ENCODE data around the gene FMNL3.

Gene FMNL3

GRCh38 chr12:49667325-49668090, 39.7 kb downstream of the FMNL3 start:
- FAIRE-seq = no peak

GRCh38 chr12:49666176-49666575, 41.0 kb downstream of the FMNL3 start:
- TF ChIP-seq POLR2A (IDR thresholded peaks at IDR 0.05; ENCODE audit: low read depth, low read length) = no peak
- TF ChIP-seq POLR2AphosphoS5 (IDR thresholded peaks at IDR 0.05; ENCODE audit: low read depth, low read length) = no peak
- TF ChIP-seq TAF1 (IDR thresholded peaks at IDR 0.05; ENCODE audit: borderline replicate concordance, low read depth, low read length) = no peak
- no peak for FAIRE-seq
- DNase-seq (ENCODE audit: insufficient read length) = no peak

More at GRCh38 chr12:49667325-49668090, 39.7 kb downstream of the FMNL3 start:
- no peak for TF ChIP-seq TAF1 (IDR thresholded peaks at IDR 0.05; ENCODE audit: borderline replicate concordance, low read depth, low read length)
- no peak for TF ChIP-seq POLR2A (IDR thresholded peaks at IDR 0.05; ENCODE audit: low read depth, low read length)
- no peak for DNase-seq (ENCODE audit: insufficient read length)

- FAIRE-seq = no peak
Observed at GRCh38 chr12:49665384-49665783, 41.8 kb downstream of the FMNL3 start.

GRCh38 chr12:49664591-49665239, 42.5 kb downstream of the FMNL3 start:
- TF ChIP-seq POLR2AphosphoS5 (IDR thresholded peaks at IDR 0.05; ENCODE audit: low read depth, low read length) (0 out of 2 replicates have a peak, but pooled peaks have one; percentile 19), POLR2A (IDR thresholded peaks at IDR 0.05; ENCODE audit: low read depth, low read length) (no peak; the same call in 1 of the 2 replicates), TAF1 (IDR thresholded peaks at IDR 0.05; ENCODE audit: borderline replicate concordance, low read depth, low read length) (no peak)
- FAIRE-seq (peak; percentile 58), DNase-seq (ENCODE audit: insufficient read length) (no peak)

More at GRCh38 chr12:49665384-49665783, 41.8 kb downstream of the FMNL3 start:
- DNase-seq (ENCODE audit: insufficient read length) = no peak
- TF ChIP-seq POLR2AphosphoS5 (IDR thresholded peaks at IDR 0.05; ENCODE audit: low read depth, low read length) = no peak

GRCh38 chr12:49664167-49664566, 43.0 kb downstream of the FMNL3 start:
- FAIRE-seq = no peak
- TF ChIP-seq POLR2A (IDR thresholded peaks at IDR 0.05; ENCODE audit: low read depth, low read length) = no peak
- no peak for DNase-seq (ENCODE audit: insufficient read length)

GRCh38 chr12:49662998-49663843, 44.0 kb downstream of the FMNL3 start:
- FAIRE-seq (peak; percentile 94), DNase-seq (ENCODE audit: insufficient read length) (peak; percentile 82)
- TF ChIP-seq POLR2AphosphoS5 (IDR thresholded peaks at IDR 0.05; ENCODE audit: low read depth, low read length) (peak; percentile 87), POLR2A (IDR thresholded peaks at IDR 0.05; ENCODE audit: low read depth, low read length) (peak; percentile 84), TAF1 (IDR thresholded peaks at IDR 0.05; ENCODE audit: borderline replicate concordance, low read depth, low read length) (0 out of 2 replicates have a peak, but pooled peaks have one; percentile 16)

GRCh38 chr12:49661746-49662145, 45.5 kb downstream of the FMNL3 start:
- FAIRE-seq (no peak), DNase-seq (ENCODE audit: insufficient read length) (no peak)
- TF ChIP-seq POLR2AphosphoS5 (IDR thresholded peaks at IDR 0.05; ENCODE audit: low read depth, low read length) = no peak
- no peak for TF ChIP-seq POLR2A (IDR thresholded peaks at IDR 0.05; ENCODE audit: low read depth, low read length)
- no peak for TF ChIP-seq TAF1 (IDR thresholded peaks at IDR 0.05; ENCODE audit: borderline replicate concordance, low read depth, low read length)

GRCh38 chr12:49661191-49661590, 46.0 kb downstream of the FMNL3 start:
- TF ChIP-seq TAF1 (IDR thresholded peaks at IDR 0.05; ENCODE audit: borderline replicate concordance, low read depth, low read length) (no peak), POLR2AphosphoS5 (IDR thresholded peaks at IDR 0.05; ENCODE audit: low read depth, low read length) (no peak), POLR2A (IDR thresholded peaks at IDR 0.05; ENCODE audit: low read depth, low read length) (no peak)
- FAIRE-seq (peak; percentile 38), DNase-seq (ENCODE audit: insufficient read length) (no peak)

GRCh38 chr12:49659753-49660152, 47.5 kb downstream of the FMNL3 start:
- DNase-seq (ENCODE audit: insufficient read length) (no peak), FAIRE-seq (no peak)
- TF ChIP-seq POLR2AphosphoS5 (IDR thresholded peaks at IDR 0.05; ENCODE audit: low read depth, low read length) = no peak
- TF ChIP-seq TAF1 (IDR thresholded peaks at IDR 0.05; ENCODE audit: borderline replicate concordance, low read depth, low read length) = no peak
- no peak for TF ChIP-seq POLR2A (IDR thresholded peaks at IDR 0.05; ENCODE audit: low read depth, low read length)

- no peak for TF ChIP-seq TAF1 (IDR thresholded peaks at IDR 0.05; ENCODE audit: borderline replicate concordance, low read depth, low read length)
- TF ChIP-seq POLR2A (IDR thresholded peaks at IDR 0.05; ENCODE audit: low read depth, low read length) = no peak
- no peak for TF ChIP-seq POLR2AphosphoS5 (IDR thresholded peaks at IDR 0.05; ENCODE audit: low read depth, low read length)
- FAIRE-seq = no peak
- DNase-seq (ENCODE audit: insufficient read length) = no peak
Observed at GRCh38 chr12:49658276-49658675, 48.9 kb downstream of the FMNL3 start.

- TF ChIP-seq POLR2A (IDR thresholded peaks at IDR 0.05; ENCODE audit: low read depth, low read length) = no peak
- no peak for TF ChIP-seq POLR2AphosphoS5 (IDR thresholded peaks at IDR 0.05; ENCODE audit: low read depth, low read length)
- FAIRE-seq (no peak), DNase-seq (ENCODE audit: insufficient read length) (no peak)
Observed at GRCh38 chr12:49655595-49656236, 51.5 kb downstream of the FMNL3 start.

All from GM12892 (cell line).